SK-N-SH (cell line): ENCODE results near the gene ADAP2. TPM values are rescaled to one million over a fixed set of nuclear protein-coding genes. Genes with fewer than 3 reads are reported as not detected.

Experiments used
- CTCF ChIA-PET: fragments of 300-600, 350-600 bp; formaldehyde crosslinking; extraction: SDS; loops from one replicate; lab custom pipeline; 2021; lab: Yijun Ruan, JAX
- POLR2A ChIA-PET: fragments of 350-600 bp; sonication (Branson Sonifier 250); formaldehyde crosslinking; extraction: SDS; loops from one replicate; lab custom pipeline; 2020; ENCODE audit warnings: antibody characterized with exemption, inconsistent platforms; lab: Yijun Ruan, JAX
- DNase-seq: peaks from one replicate; pipeline ENCODE4 v3.0.0; 2012
- H2AFZ ChIP-seq: fragments of 200-600 bp; sonication (generic); 2 replicates; pipeline ENCODE4 v1.8.1; 2016; ENCODE audit warnings: antibody characterized with exemption, mild to moderate bottlenecking, low read depth
- H3F3A ChIP-seq: fragments of 200-600 bp; sonication (generic); replicated peaks from 2 replicates; pipeline ENCODE3; 2016; ENCODE audit warnings: antibody characterized with exemption, mild to moderate bottlenecking; ENCODE audit not compliant: insufficient read depth
- H3K27ac ChIP-seq, 2 experiments: fragments of 200-500 bp in 1 of 2; fragments of 200-600 bp in 1 of 2; sonication (Bioruptor generic) in 1 of 2; sonication (generic), shearing (Covaris generic) in 1 of 2; 2 replicates each; pipeline versions ENCODE4 v1.5.1 to v1.6.1; 2014 to 2016; ENCODE audit warnings: low read depth in 2 of 2, inconsistent platforms in 1 of 2, low read length in 1 of 2, mild to moderate bottlenecking in 1 of 2, mixed read lengths in 1 of 2
- H3K27me3 ChIP-seq: fragments of 200-600 bp; sonication (generic), shearing (Covaris generic); 2 replicates; pipeline ENCODE4 v1.6.1; 2016; ENCODE audit warnings: mixed run types; ENCODE audit not compliant: insufficient read depth
- H3K36me3 ChIP-seq, 2 experiments: fragments of 200-500 bp in 1 of 2; fragments of 200-600 bp in 1 of 2; sonication (Bioruptor generic) in 1 of 2; sonication (generic) in 1 of 2; replicated peaks in 1 of 2; 2 replicates each; pipeline versions ENCODE3 to v1.5.1; 2014 to 2016; ENCODE audit warnings: low read length in 1 of 2, mild to moderate bottlenecking in 1 of 2; ENCODE audit not compliant: insufficient read depth in 2 of 2, control insufficient read depth in 1 of 2
- H3K4me1 ChIP-seq, 2 experiments: fragments of 200-500 bp in 1 of 2; fragments of 200-600 bp in 1 of 2; sonication (Bioruptor generic) in 1 of 2; sonication (generic), shearing (Covaris generic) in 1 of 2; 2 replicates each; pipeline versions ENCODE4 v1.5.1 to v1.6.1; 2014 to 2016; ENCODE audit warnings: low read depth in 1 of 2, low read length in 1 of 2, mixed run types in 1 of 2; ENCODE audit not compliant: insufficient read depth in 2 of 2, control insufficient read depth in 1 of 2
- H3K4me2 ChIP-seq: fragments of 200-600 bp; sonication (generic), shearing (Covaris generic); 2 replicates; pipeline ENCODE4 v1.6.1; 2017; ENCODE audit warnings: mixed run types
- H3K4me3 ChIP-seq, 2 experiments: fragments of 200-500 bp in 1 of 2; fragments of 200-600 bp in 1 of 2; sonication (Bioruptor generic) in 1 of 2; sonication (generic), shearing (Covaris generic) in 1 of 2; 2 replicates each; pipeline versions ENCODE4 v1.5.1 to v1.8.1; 2014 to 2016; ENCODE audit warnings: low read depth in 2 of 2, inconsistent platforms in 1 of 2, low read length in 1 of 2, mild to moderate bottlenecking in 1 of 2, mixed read lengths in 1 of 2, moderate library complexity in 1 of 2
- H3K79me2 ChIP-seq: fragments of 200-600 bp; sonication (generic); 2 replicates; pipeline ENCODE4 v1.8.1; 2017; ENCODE audit warnings: mild to moderate bottlenecking; ENCODE audit not compliant: insufficient read depth
- H3K9ac ChIP-seq: fragments of 200-600 bp; sonication (generic); 2 replicates; pipeline ENCODE4 v1.6.1; 2017; ENCODE audit warnings: mixed run types
- H3K9me2 ChIP-seq: fragments of 200-600 bp; sonication (generic); 2 replicates; pipeline ENCODE4 v1.6.1; 2017; ENCODE audit warnings: mixed run types
- H3K9me3 ChIP-seq: fragments of 200-600 bp; sonication (generic); 2 replicates; pipeline ENCODE4 v1.6.1; 2017; ENCODE audit warnings: mixed run types, mild to moderate bottlenecking, moderate library complexity
- H4K20me1 ChIP-seq: fragments of 200-600 bp; sonication (generic); 2 replicates; pipeline ENCODE4 v1.6.1; 2017; ENCODE audit warnings: mild to moderate bottlenecking, mixed run types; ENCODE audit not compliant: insufficient read depth
- CHD2 ChIP-seq: fragments of 150-350 bp; IDR thresholded peaks from 2 replicates; pipeline ENCODE4 v1.6.1; 2018; ENCODE audit warnings: low read length; ENCODE audit not compliant: partially characterized antibody
- CTCF ChIP-seq: fragments of 200-600 bp; sonication (generic); IDR thresholded peaks from 2 replicates; pipeline ENCODE4 v1.6.1; 2017; ENCODE audit warnings: antibody characterized with exemption, mild to moderate bottlenecking, moderate library complexity
- ELF1 ChIP-seq: IDR thresholded peaks from 2 replicates; pipeline ENCODE4 v1.4.0; 2012
- EZH2phosphoT487 ChIP-seq: fragments of 200-600 bp; sonication (generic); IDR thresholded peaks from 2 replicates; pipeline ENCODE4 v1.6.1; 2017; ENCODE audit warnings: low read depth, mixed run types, mild to moderate bottlenecking, antibody characterized with exemption, moderate library complexity, borderline replicate concordance
- FOXJ3 ChIP-seq: sonication (generic); formaldehyde crosslinking; IDR thresholded peaks from 2 replicates; pipeline ENCODE4 v1.5.1; 2020; ENCODE audit warnings: mild to moderate bottlenecking, missing genetic modification reagents
- GABPA ChIP-seq: IDR thresholded peaks from 2 replicates; pipeline ENCODE4 v1.4.0; 2012; ENCODE audit warnings: low read depth, mild to moderate bottlenecking
- JUND ChIP-seq: IDR thresholded peaks from 2 replicates; pipeline ENCODE4 v1.4.0; 2012
- MAX ChIP-seq: IDR thresholded peaks from 2 replicates; pipeline ENCODE4 v1.4.0; 2012; ENCODE audit warnings: low read depth
- MEF2A ChIP-seq: IDR thresholded peaks from 2 replicates; pipeline ENCODE4 v1.4.0; 2012; ENCODE audit warnings: low read depth, borderline replicate concordance
- MXI1 ChIP-seq: IDR thresholded peaks from 2 replicates; pipeline ENCODE4 v1.6.1; 2012; ENCODE audit warnings: mild to moderate bottlenecking, low read depth, low read length, improper control_type of control experiment
- NRF1 ChIP-seq: IDR thresholded peaks from 2 replicates; pipeline ENCODE4 v1.6.1; 2012; ENCODE audit warnings: low read depth, mild to moderate bottlenecking, low read length
- POLR2AphosphoS5 ChIP-seq: IDR thresholded peaks from 2 replicates; pipeline ENCODE4 v1.6.1; 2012; ENCODE audit warnings: low read depth, low read length
- REST ChIP-seq: IDR thresholded peaks from 2 replicates; pipeline ENCODE4 v1.6.1; 2012; ENCODE audit warnings: mild to moderate bottlenecking, low read depth, low read length, moderate library complexity
- RXRA ChIP-seq: IDR thresholded peaks from 2 replicates; pipeline ENCODE4 v1.4.0; 2012; ENCODE audit warnings: low read depth, mild to moderate bottlenecking, borderline replicate concordance
- SIN3A ChIP-seq: IDR thresholded peaks from 2 replicates; pipeline ENCODE4 v1.6.1; 2012; ENCODE audit warnings: low read depth, mild to moderate bottlenecking, low read length, moderate library complexity, borderline replicate concordance
- TCF12 ChIP-seq: IDR thresholded peaks from 2 replicates; pipeline ENCODE4 v1.4.0; 2012
- USF1 ChIP-seq: IDR thresholded peaks from 2 replicates; pipeline ENCODE4 v1.4.0; 2012; ENCODE audit warnings: low read depth, borderline replicate concordance
- USF2 ChIP-seq: fragments of 150-350 bp; IDR thresholded peaks from 2 replicates; pipeline ENCODE4 v1.6.1; 2017; ENCODE audit warnings: antibody characterized with exemption, low read length, low read depth, borderline replicate concordance
- ZBTB33 ChIP-seq: IDR thresholded peaks from 2 replicates; pipeline ENCODE4 v1.4.0; 2012; ENCODE audit warnings: low read depth, borderline replicate concordance
- polyA plus RNA-seq, 3 experiments: library from polyadenylated mRNA; depleted of rRNA; stranded (reverse); fragments of >200 nt; gene quantifications; 2 replicates each; pipeline ENCODE4 v1.2.3, GENCODE V29; 2012

Gene ADAP2
- polyA plus RNA-seq, 1 of the 3 experiments (the other 2 are of a cell fraction), result 0.39 TPM

- Histone ChIP-seq H3K9me2 (no peaks in the 10 kb centered on the region), H4K20me1 (no peaks in the 10 kb centered on the region), H3F3A (no peaks in the 10 kb centered on the region), H3K27me3 (peaks cover 6% of the 10 kb centered on the region; the same call in 1 of the 2 replicates), H3K9me3 (no peaks in the 10 kb centered on the region), H3K9ac (no peak overlapping the region), H3K79me2 (no peaks in the 10 kb centered on the region), H3K4me1 (peaks cover 0 to 2% of the 10 kb centered on the region in 2 experiments; a peak in 1 of 4 replicates), H2AFZ (no peak overlapping the region), H3K36me3 (no peaks in the 10 kb centered on the region), H3K4me3 (no peak overlapping the region), H3K27ac (no peak overlapping the region), H3K4me2 (no peak overlapping the region)
- TF ChIP-seq GABPA (no peak), MAX (no peak), USF2 (no peak), JUND (no peak), ZBTB33 (no peak), FOXJ3 (CRISPR knock-in tag) (no peak), TCF12 (no peak), POLR2AphosphoS5 (no peak), SIN3A (no peak), USF1 (no peak), CTCF (no peak), CHD2 (no peak), RXRA (no peak), ELF1 (no peak), MXI1 (no peak), NRF1 (no peak), EZH2phosphoT487 (no peak), REST (no peak), MEF2A (no peak)
- POLR2A ChIA-PET, result no interaction called here
- CTCF ChIA-PET, result no interaction called here
- no peak for DNase-seq
Measured at GRCh38 chr17:30917050-30917449, 4.7 kb upstream of the ADAP2 start.
